Loucy (cell line): ENCODE results near the gene LMAN1L.

Experiments used
- H2AFZ ChIP-seq: fragments of 200-600 bp; sonication (generic); 2 replicates; pipeline ENCODE4 v1.6.0; 2016; ENCODE audit warnings: antibody characterized with exemption, mild to moderate bottlenecking, low read length, moderate library complexity
- H3F3A ChIP-seq: fragments of 200-600 bp; 2 replicates; pipeline ENCODE4 v1.6.0; 2016; ENCODE audit warnings: antibody characterized with exemption, low read depth, mild to moderate bottlenecking
- H3K27me3 ChIP-seq: fragments of 200-600 bp; sonication (generic); 2 replicates; pipeline ENCODE4 v1.6.1; 2014; ENCODE audit warnings: low read length, mild to moderate bottlenecking; ENCODE audit not compliant: insufficient read depth, poor library complexity, severe bottlenecking
- H3K36me3 ChIP-seq: fragments of 200-600 bp; sonication (generic); 2 replicates; pipeline ENCODE4 v1.6.1; 2016; ENCODE audit warnings: low read length; ENCODE audit not compliant: insufficient read depth
- H3K4me1 ChIP-seq: fragments of 200-600 bp; sonication (generic); 2 replicates; pipeline ENCODE4 v1.5.1; 2014; ENCODE audit warnings: low read length, mild to moderate bottlenecking; ENCODE audit not compliant: insufficient read depth, poor library complexity, severe bottlenecking
- H3K4me2 ChIP-seq: fragments of 200-600 bp; sonication (generic); 2 replicates; pipeline ENCODE4 v1.6.0; 2014; ENCODE audit warnings: antibody characterized with exemption, low read length, low read depth, mild to moderate bottlenecking; ENCODE audit not compliant: poor library complexity, severe bottlenecking
- H3K4me3 ChIP-seq: fragments of 200-600 bp; sonication (generic); 2 replicates; pipeline ENCODE4 v1.5.1; 2014; ENCODE audit warnings: low read length, mild to moderate bottlenecking, mixed read lengths; ENCODE audit not compliant: poor library complexity, severe bottlenecking
- H3K79me2 ChIP-seq: fragments of 200-600 bp; sonication (generic); 2 replicates; pipeline ENCODE4 v1.6.1; 2014; ENCODE audit warnings: low read length; ENCODE audit not compliant: insufficient read depth
- H3K9ac ChIP-seq: fragments of 200-600 bp; sonication (generic); 2 replicates; pipeline ENCODE4 v1.6.0; 2014; ENCODE audit warnings: mild to moderate bottlenecking, low read depth, low read length, moderate library complexity; ENCODE audit not compliant: poor library complexity, severe bottlenecking
- H3K9me2 ChIP-seq: fragments of 200-600 bp; sonication (generic); replicated peaks from 2 replicates; pipeline ENCODE4 v1.6.1; 2016; ENCODE audit warnings: low read depth, low read length, mixed read lengths
- H3K9me3 ChIP-seq: fragments of 200-600 bp; sonication (generic); 2 replicates; pipeline ENCODE4 v1.6.1; 2014; ENCODE audit warnings: mild to moderate bottlenecking, antibody characterized with exemption, low read length, low read depth; ENCODE audit not compliant: insufficient read depth
- H4K20me1 ChIP-seq: fragments of 200-600 bp; sonication (generic); 2 replicates; pipeline ENCODE4 v1.6.0; 2014; ENCODE audit warnings: antibody characterized with exemption, low read length, mild to moderate bottlenecking; ENCODE audit not compliant: insufficient read depth, poor library complexity, severe bottlenecking
- CTCF ChIP-seq: fragments of 200-600 bp; sonication (generic); conservative IDR thresholded peaks from 2 replicates; pipeline ENCODE4 v1.5.1; 2014; ENCODE audit warnings: mild to moderate bottlenecking, antibody characterized with exemption, low read length
- EZH2phosphoT487 ChIP-seq: fragments of 200-600 bp; IDR thresholded peaks from 2 replicates; pipeline ENCODE4 v1.6.1; 2018; ENCODE audit warnings: antibody characterized with exemption, mild to moderate bottlenecking, moderate library complexity, borderline replicate concordance

The LMAN1L gene

GRCh38 chr15:74799856-74800558 lies 12.6 kb upstream of the LMAN1L start:
- no peaks in the 10 kb centered on the region for H3K9me2 ChIP-seq
- no peak overlapping the region for H3K9ac ChIP-seq
- peaks cover 43% of the 10 kb centered on the region for H4K20me1 ChIP-seq
- H3K9me3 ChIP-seq = no peaks in the 10 kb centered on the region
- peaks cover 73% of the 10 kb centered on the region; the same call in 1 of the 2 replicates for H3K36me3 ChIP-seq
- H3K4me3 ChIP-seq = no peak overlapping the region
- H3K27me3 ChIP-seq = no peaks in the 10 kb centered on the region
- H3K4me1 ChIP-seq = no peaks in the 10 kb centered on the region
- H3K79me2 ChIP-seq = peaks cover 35% of the 10 kb centered on the region; the same call in 1 of the 2 replicates
- TF ChIP-seq CTCF = peak; percentile 97
- no peak for TF ChIP-seq EZH2phosphoT487
- peaks cover 3% of the 10 kb centered on the region; the same call in 1 of the 2 replicates for H3F3A ChIP-seq
- no peak overlapping the region for H3K4me2 ChIP-seq
- no peak overlapping the region for H2AFZ ChIP-seq

- Histone ChIP-seq H3K36me3 (peaks cover 73% of the 10 kb centered on the region; the same call in 1 of the 2 replicates), H3K4me3 (no peak overlapping the region), H3K9me2 (no peaks in the 10 kb centered on the region), H3K9ac (no peak overlapping the region), H4K20me1 (peaks cover 38% of the 10 kb centered on the region), H3K9me3 (no peaks in the 10 kb centered on the region), H3K4me2 (no peak overlapping the region), H3F3A (peaks cover 3% of the 10 kb centered on the region; the same call in 1 of the 2 replicates), H3K79me2 (peaks cover 29% of the 10 kb centered on the region; the same call in 1 of the 2 replicates), H3K4me1 (no peaks in the 10 kb centered on the region), H3K27me3 (no peaks in the 10 kb centered on the region), H2AFZ (no peak overlapping the region)
- no peak for TF ChIP-seq EZH2phosphoT487
- TF ChIP-seq CTCF = no peak
Measured at GRCh38 chr15:74800559-74801094, 12.0 kb upstream of the LMAN1L start.

GRCh38 chr15:74801311-74801997 lies 11.2 kb upstream of the LMAN1L start:
- H3K9me2 ChIP-seq = no peaks in the 10 kb centered on the region
- peaks cover 73% of the 10 kb centered on the region; the same call in 1 of the 2 replicates for H3K36me3 ChIP-seq
- H3K4me1 ChIP-seq = no peaks in the 10 kb centered on the region
- peaks cover 31% of the 10 kb centered on the region for H4K20me1 ChIP-seq
- no peak overlapping the region for H3K9ac ChIP-seq
- no peak overlapping the region for H3K4me3 ChIP-seq
- no peaks in the 10 kb centered on the region for H3K27me3 ChIP-seq
- H2AFZ ChIP-seq = no peak overlapping the region
- peaks cover 3% of the 10 kb centered on the region; the same call in 1 of the 2 replicates for H3F3A ChIP-seq
- no peak for TF ChIP-seq CTCF
- TF ChIP-seq EZH2phosphoT487 = no peak
- no peak overlapping the region for H3K4me2 ChIP-seq
- no peaks in the 10 kb centered on the region for H3K9me3 ChIP-seq
- H3K79me2 ChIP-seq = peaks cover 21% of the 10 kb centered on the region; the same call in 1 of the 2 replicates
